Measurements from ENCODE around the gene IPO4.
"Not testable (repeated sequence)": the region's sequence is repeated elsewhere in the genome, so short reads cannot be mapped to it uniquely, and the experiment has no call there.

Gene IPO4

DNA sequence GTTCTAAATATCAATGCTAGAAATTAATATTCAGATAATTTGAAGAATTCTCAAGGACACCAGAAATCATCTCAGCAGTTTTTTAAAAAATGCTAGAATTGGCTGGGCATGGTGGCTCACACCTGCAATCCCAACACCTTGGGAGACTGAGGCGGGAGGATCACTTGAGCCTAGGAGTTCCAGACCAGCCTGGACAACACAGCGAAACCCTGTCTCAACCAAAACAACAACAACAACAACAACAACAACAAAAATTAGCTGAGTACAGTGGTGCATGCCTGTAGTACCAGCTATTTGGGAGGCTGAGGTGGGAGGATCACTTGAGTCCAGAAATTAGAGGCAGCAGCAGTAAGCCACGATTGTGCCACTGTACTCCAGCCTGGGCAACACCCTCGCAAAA lies 30.5 kb upstream of the IPO4 start:
- Histone ChIP-seq H2AK5ac (ENCODE audit: low read length) (no peak overlapping the region), H2BK120ac (ENCODE audit: low read depth, low read length) (no peak overlapping the region), H3K56ac (ENCODE audit: low read length) (no peak overlapping the region), H3K4ac (ENCODE audit: low read depth, low read length) (no peak overlapping the region), H4K5ac (ENCODE audit: low read length) (no peak overlapping the region), H3K27ac (ENCODE audit: low read depth, low read length) (no peak overlapping the region), H4K8ac (ENCODE audit: low read depth, low read length) (no peak overlapping the region), H2BK5ac (ENCODE audit: low read length) (no peak overlapping the region), H3K4me2 (ENCODE audit: low read length) (no peak overlapping the region), H3K79me1 (ENCODE audit: low read length) (no peaks in the 10 kb centered on the region), H3K4me3 (ENCODE audit: low read length) (no peak overlapping the region), H3K9ac (ENCODE audit: low read length) (no peak overlapping the region), H3K23ac (ENCODE audit: low read length) (no peak overlapping the region), H2BK15ac (replicated peaks; ENCODE audit: low read depth) (no peak overlapping the region), H3K27me3 (ENCODE audit: insufficient read depth, low read length, poor library complexity) (no peaks in the 10 kb centered on the region), H3K4me1 (ENCODE audit: control insufficient read depth, low read depth, low read length) (no peaks in the 10 kb centered on the region), H3K79me2 (ENCODE audit: control insufficient read depth, insufficient read depth, low read length) (peaks cover 2% of the 10 kb centered on the region), H3K36me3 (ENCODE audit: control insufficient read depth, insufficient read depth, low read length) (no peaks in the 10 kb centered on the region), H3K18ac (ENCODE audit: low read length) (no peak overlapping the region)
- DNase-seq = no peak
- WGBS (ENCODE audit: extremely low coverage, insufficient coverage, low lambda C conversion rate) = no CpG with 5 or more reads among the region's 4 CpGs

DNA sequence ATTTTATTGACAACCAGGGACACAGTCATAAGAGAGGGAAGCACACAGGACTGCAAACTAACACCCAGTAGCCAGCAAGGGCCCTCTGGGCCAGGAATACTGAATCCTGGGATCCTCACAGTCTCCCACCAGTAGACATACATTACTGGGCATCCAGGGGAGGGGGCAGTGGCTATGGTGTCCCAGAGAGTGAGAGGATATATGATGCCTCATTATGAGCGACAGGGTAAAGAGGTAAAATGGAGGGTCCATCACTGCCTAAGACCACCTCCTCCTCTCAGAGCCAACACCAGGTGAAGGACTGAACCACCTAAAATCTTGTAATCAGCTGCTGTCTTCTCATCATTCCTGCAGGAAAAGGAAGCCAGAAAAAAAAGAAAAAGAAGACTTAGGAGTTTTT lies 28.3 kb upstream of the IPO4 start:
- H2BK5ac ChIP-seq (ENCODE audit: low read length); H3K4me3 ChIP-seq (ENCODE audit: low read length); H3K4me1 ChIP-seq (ENCODE audit: control insufficient read depth, low read depth, low read length); H3K56ac ChIP-seq (ENCODE audit: low read length); H3K79me2 ChIP-seq (ENCODE audit: control insufficient read depth, insufficient read depth, low read length); H4K8ac ChIP-seq (ENCODE audit: low read depth, low read length); H3K36me3 ChIP-seq (ENCODE audit: control insufficient read depth, insufficient read depth, low read length); H3K4me2 ChIP-seq (ENCODE audit: low read length); H2AK5ac ChIP-seq (ENCODE audit: low read length); H3K27ac ChIP-seq (ENCODE audit: low read depth, low read length); H3K27me3 ChIP-seq (ENCODE audit: insufficient read depth, low read length, poor library complexity); H2BK120ac ChIP-seq (ENCODE audit: low read depth, low read length); H3K4ac ChIP-seq (ENCODE audit: low read depth, low read length); H4K5ac ChIP-seq (ENCODE audit: low read length); DNase-seq; H3K79me1 ChIP-seq (ENCODE audit: low read length); H2BK15ac ChIP-seq (replicated peaks; ENCODE audit: low read depth); H3K18ac ChIP-seq (ENCODE audit: low read length); H3K23ac ChIP-seq (ENCODE audit: low read length); H3K9ac ChIP-seq (ENCODE audit: low read length): not testable (repeated sequence)
- no CpG with 5 or more reads among the region's 1 CpG for WGBS (ENCODE audit: extremely low coverage, insufficient coverage, low lambda C conversion rate)

DNA sequence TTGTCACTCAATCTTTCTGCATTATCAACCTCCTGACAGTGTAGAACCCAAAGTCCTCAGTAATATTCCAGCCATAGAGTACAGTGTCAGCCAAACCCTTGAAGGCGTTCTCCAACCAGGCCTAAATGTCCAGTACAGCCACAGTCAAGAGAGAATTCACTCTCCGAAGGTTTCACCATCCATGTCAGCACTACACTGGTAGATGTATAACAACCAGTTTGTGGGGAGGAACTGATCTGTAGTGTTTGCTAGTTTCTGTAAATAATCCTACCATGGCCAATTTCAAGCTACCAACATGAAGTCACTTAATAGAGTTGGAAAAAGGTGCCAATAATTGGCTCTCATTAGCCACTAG lies 27.7 kb upstream of the IPO4 start:
- Histone ChIP-seq H4K8ac (ENCODE audit: low read depth, low read length) (no peak overlapping the region), H3K23ac (ENCODE audit: low read length) (no peak overlapping the region), H3K36me3 (ENCODE audit: control insufficient read depth, insufficient read depth, low read length) (no peaks in the 10 kb centered on the region), H3K27me3 (ENCODE audit: insufficient read depth, low read length, poor library complexity) (no peaks in the 10 kb centered on the region), H3K56ac (ENCODE audit: low read length) (no peak overlapping the region), H3K4ac (ENCODE audit: low read depth, low read length) (no peak overlapping the region), H3K79me1 (ENCODE audit: low read length) (no peaks in the 10 kb centered on the region), H2BK15ac (replicated peaks; ENCODE audit: low read depth) (no peak overlapping the region), H2BK5ac (ENCODE audit: low read length) (no peak overlapping the region), H2BK120ac (ENCODE audit: low read depth, low read length) (no peak overlapping the region), H3K79me2 (ENCODE audit: control insufficient read depth, insufficient read depth, low read length) (no peaks in the 10 kb centered on the region), H3K18ac (ENCODE audit: low read length) (no peak overlapping the region), H3K4me2 (ENCODE audit: low read length) (no peak overlapping the region), H4K5ac (ENCODE audit: low read length) (no peak overlapping the region), H3K9ac (ENCODE audit: low read length) (no peak overlapping the region), H3K4me1 (ENCODE audit: control insufficient read depth, low read depth, low read length) (peaks cover 4% of the 10 kb centered on the region), H2AK5ac (ENCODE audit: low read length) (no peak overlapping the region), H3K27ac (ENCODE audit: low read depth, low read length) (no peak overlapping the region), H3K4me3 (ENCODE audit: low read length) (no peak overlapping the region)
- WGBS (ENCODE audit: extremely low coverage, insufficient coverage, low lambda C conversion rate) = no CpG with 5 or more reads among the region's 2 CpGs
- no peak for DNase-seq

DNA sequence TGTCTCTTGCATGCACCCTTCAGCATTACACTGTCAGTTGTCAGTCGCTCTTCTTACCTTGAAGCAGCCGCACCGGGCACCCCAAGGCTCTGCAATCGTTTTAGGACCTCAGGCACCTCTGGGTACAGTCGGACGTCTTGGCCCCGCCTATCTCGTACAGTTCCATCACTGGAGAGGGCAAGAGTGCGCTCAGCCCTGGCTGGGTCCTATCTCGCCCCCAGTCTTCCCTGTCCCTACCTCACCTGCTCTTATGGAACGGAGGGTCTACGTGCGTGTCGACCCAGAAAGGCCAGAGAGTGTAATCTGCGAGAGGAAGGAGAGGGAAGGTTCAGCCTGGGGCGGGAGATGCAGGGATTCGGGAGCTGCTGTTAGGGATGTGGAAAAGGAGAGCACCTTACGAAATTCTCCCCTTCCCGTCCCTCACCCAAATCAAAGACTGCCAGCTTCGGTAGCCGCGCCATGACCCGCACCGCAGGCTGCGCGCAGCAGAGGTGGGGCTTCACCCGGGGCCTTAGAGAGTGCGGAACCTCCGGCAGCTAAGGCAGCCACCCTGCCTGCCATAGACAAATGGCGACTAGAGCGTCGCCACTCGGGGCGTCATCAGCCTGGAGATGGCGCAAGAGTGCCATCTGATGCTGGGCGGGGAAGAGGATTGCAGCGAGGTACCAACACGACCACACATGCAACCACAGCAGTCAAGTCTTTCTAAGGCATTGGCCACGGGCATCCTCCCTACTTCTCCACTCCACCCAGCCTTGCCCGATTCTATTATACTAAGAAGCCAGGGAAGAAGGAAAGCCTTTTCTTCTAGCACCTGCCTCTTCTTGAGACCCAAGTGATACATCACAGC lies 27.1 kb upstream of the IPO4 start, which contains the start of gene MDP1:
MDP1 (minus strand) TSS at position 572 of the 850 bp plus-strand sequence; CDS start at position 461, 111 bp downstream.
- no peaks in the 10 kb centered on the region for H3K27me3 ChIP-seq (ENCODE audit: insufficient read depth, low read length, poor library complexity)
- peak; percentile 93 for DNase-seq
- H4K5ac ChIP-seq (ENCODE audit: low read length) = no peak within 1 kb of the TSS
- H3K4me1 ChIP-seq (ENCODE audit: control insufficient read depth, low read depth, low read length) = peaks cover 4% of the 10 kb centered on the region
- no peak within 1 kb of the TSS for H3K27ac ChIP-seq (ENCODE audit: low read depth, low read length)
- H3K4me2 ChIP-seq (ENCODE audit: low read length) = peak within 1 kb of the TSS; percentile 85
- H3K79me2 ChIP-seq (ENCODE audit: control insufficient read depth, insufficient read depth, low read length) = no peaks in the 10 kb centered on the region
- no peak within 1 kb of the TSS for H3K4ac ChIP-seq (ENCODE audit: low read depth, low read length)
- no peak within 1 kb of the TSS for H2AK5ac ChIP-seq (ENCODE audit: low read length)
- H3K79me1 ChIP-seq (ENCODE audit: low read length) = no peaks in the 10 kb centered on the region
- H3K56ac ChIP-seq (ENCODE audit: low read length) = peak within 1 kb of the TSS; percentile 96
- H2BK5ac ChIP-seq (ENCODE audit: low read length) = peak within 1 kb of the TSS; percentile 14
- peak within 1 kb of the TSS; percentile 91 for H3K9ac ChIP-seq (ENCODE audit: low read length)
- no peak within 1 kb of the TSS for H3K18ac ChIP-seq (ENCODE audit: low read length)
- H3K4me3 ChIP-seq (ENCODE audit: low read length) = peak within 1 kb of the TSS; percentile 79
- WGBS (ENCODE audit: extremely low coverage, insufficient coverage, low lambda C conversion rate) = no CpG with 5 or more reads among the region's 40 CpGs
- no peak within 1 kb of the TSS for H2BK120ac ChIP-seq (ENCODE audit: low read depth, low read length)
- no peak within 1 kb of the TSS for H4K8ac ChIP-seq (ENCODE audit: low read depth, low read length)
- H3K36me3 ChIP-seq (ENCODE audit: control insufficient read depth, insufficient read depth, low read length) = no peaks in the 10 kb centered on the region
- H3K23ac ChIP-seq (ENCODE audit: low read length) = peak within 1 kb of the TSS; percentile 54
- no peak within 1 kb of the TSS for H2BK15ac ChIP-seq (replicated peaks; ENCODE audit: low read depth)

DNA sequence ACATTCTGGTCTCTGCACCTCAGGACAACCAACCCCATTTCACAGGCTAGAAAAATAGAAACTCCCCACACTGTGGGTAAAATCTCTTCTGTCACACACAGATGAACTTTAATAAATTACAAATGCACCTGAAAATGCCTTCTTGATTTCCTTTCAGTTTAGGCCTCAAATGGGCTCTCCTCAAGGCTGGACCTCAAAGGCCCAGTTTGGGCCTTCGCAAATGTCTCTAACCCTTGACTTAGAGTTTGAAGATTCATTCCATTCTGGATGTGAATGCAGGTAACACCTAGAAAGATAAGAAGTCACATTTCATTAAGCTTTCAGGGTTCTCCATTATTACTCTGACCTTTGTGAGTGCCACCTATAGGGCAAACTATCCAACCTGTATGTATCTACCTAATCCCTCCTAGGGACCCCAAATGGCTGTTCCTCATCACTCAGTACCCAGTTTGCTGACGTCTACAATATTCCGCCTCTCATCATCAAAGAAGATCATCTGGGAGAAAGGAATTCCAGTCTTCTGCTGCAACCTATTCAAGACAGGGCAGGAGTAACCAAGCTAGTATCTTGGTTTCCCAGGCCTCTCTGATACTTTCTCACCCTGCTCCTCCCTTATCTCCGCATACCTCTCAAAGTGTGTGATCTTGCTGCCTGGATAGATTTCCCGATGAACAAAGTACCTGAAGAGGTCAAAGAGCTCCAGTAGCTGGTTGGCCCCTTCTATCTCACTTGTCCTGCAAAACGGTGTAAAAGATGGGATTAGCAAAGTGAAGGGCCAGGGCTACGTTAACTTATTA lies 25.4 kb upstream of the IPO4 start:
- Histone ChIP-seq H3K79me1 (ENCODE audit: low read length) (no peaks in the 10 kb centered on the region), H3K4me1 (ENCODE audit: control insufficient read depth, low read depth, low read length) (peaks cover 4% of the 10 kb centered on the region), H4K8ac (ENCODE audit: low read depth, low read length) (peak overlapping the region; percentile 77), H2BK15ac (replicated peaks; ENCODE audit: low read depth) (no peak overlapping the region), H3K27ac (ENCODE audit: low read depth, low read length) (peak overlapping the region; percentile 47), H4K5ac (ENCODE audit: low read length) (peak overlapping the region; percentile 78), H3K4ac (ENCODE audit: low read depth, low read length) (no peak overlapping the region), H3K23ac (ENCODE audit: low read length) (no peak overlapping the region), H3K9ac (ENCODE audit: low read length) (peak overlapping the region; percentile 65), H3K18ac (ENCODE audit: low read length) (peak overlapping the region; percentile 34), H3K79me2 (ENCODE audit: control insufficient read depth, insufficient read depth, low read length) (no peaks in the 10 kb centered on the region), H2BK5ac (ENCODE audit: low read length) (no peak overlapping the region), H2BK120ac (ENCODE audit: low read depth, low read length) (no peak overlapping the region), H3K56ac (ENCODE audit: low read length) (peak overlapping the region; percentile 84), H3K4me3 (ENCODE audit: low read length) (peak overlapping the region; percentile 32), H3K27me3 (ENCODE audit: insufficient read depth, low read length, poor library complexity) (no peaks in the 10 kb centered on the region), H3K36me3 (ENCODE audit: control insufficient read depth, insufficient read depth, low read length) (peaks cover 4% of the 10 kb centered on the region), H3K4me2 (ENCODE audit: low read length) (peak overlapping the region; percentile 86), H2AK5ac (ENCODE audit: low read length) (peak overlapping the region; percentile 14)
- peak; percentile 48 for DNase-seq
- WGBS (ENCODE audit: extremely low coverage, insufficient coverage, low lambda C conversion rate) = no CpG with 5 or more reads among the region's 7 CpGs
